Astrocyte (in vitro differentiated cells and primary cell): ENCODE data around the gene FAM25A.

Source experiments
- CTCF ChIP-seq: IDR thresholded peaks from 2 replicates; pipeline ENCODE4 v1.5.1; 2011; ENCODE audit warnings: low read depth, mild to moderate bottlenecking, inconsistent platforms, low read length, moderate library complexity; ENCODE audit not compliant: insufficient read depth
- EZH2 ChIP-seq: IDR thresholded peaks from 2 replicates; pipeline ENCODE4 v1.6.1; 2012; ENCODE audit warnings: mild to moderate bottlenecking, low read length, inconsistent platforms; ENCODE audit not compliant: insufficient read depth

- peak; percentile 52 for TF ChIP-seq CTCF
- TF ChIP-seq EZH2: no peak
Observed at GRCh38 chr10:87054373-87055295, 34.5 kb downstream of the FAM25A start.
